H1 (cell line): ENCODE measurements around the gene VPS26A. TPM values are rescaled to one million over a fixed set of nuclear protein-coding genes. Genes with fewer than 3 reads are reported as not detected.

Experiments
- CTCF ChIA-PET: fragments of 300-600 bp; sonication (Branson Sonifier 250); formaldehyde crosslinking; loops from one replicate; lab custom pipeline; 2021; ENCODE audit not compliant: partially characterized antibody; lab: Charles Lee
- POLR2A ChIA-PET: fragments of 300-600 bp; sonication (Branson Sonifier 250); formaldehyde crosslinking; loops from one replicate; lab custom pipeline; 2021; ENCODE audit warnings: inconsistent platforms; ENCODE audit not compliant: partially characterized antibody; lab: Charles Lee
- DNase-seq, 2 experiments: peaks; one replicate each; pipeline versions ENCODE4 v3.0.0 to v3.0.0-alpha.2; 2010 to 2022; ENCODE audit warnings: low spot score in 2 of 2, low read depth in 1 of 2, mixed read lengths in 1 of 2
- FAIRE-seq: peaks from 2 replicates; lab custom pipeline; 2011; peaks lifted over from hg19 to GRCh38; lab: Jason Lieb, UNC
- H2AFZ ChIP-seq: 2 replicates; pipeline ENCODE4 v1.8.1; 2012; ENCODE audit warnings: low read length, inconsistent platforms
- H2AK5ac ChIP-seq: 2 replicates; pipeline ENCODE4 v1.6.1; 2013; ENCODE audit warnings: low read depth, low read length
- H2BK120ac ChIP-seq: replicated peaks from 2 replicates; pipeline ENCODE3; 2013; ENCODE audit warnings: low read depth, low read length, inconsistent platforms
- H2BK12ac ChIP-seq: 2 replicates; pipeline ENCODE4 v1.6.1; 2013; ENCODE audit warnings: low read depth, low read length
- H2BK15ac ChIP-seq: 2 replicates; pipeline ENCODE4 v1.6.1; 2013; ENCODE audit warnings: low read length
- H2BK20ac ChIP-seq: 2 replicates; pipeline ENCODE4 v1.6.1; 2013; ENCODE audit warnings: low read length
- H2BK5ac ChIP-seq: 2 replicates; pipeline ENCODE4 v1.6.1; 2013; ENCODE audit warnings: low read depth, low read length
- H3K14ac ChIP-seq: 2 replicates; pipeline ENCODE4 v1.6.1; 2013; ENCODE audit warnings: inconsistent platforms; ENCODE audit not compliant: insufficient read length
- H3K18ac ChIP-seq: 2 replicates; pipeline ENCODE4 v1.6.1; 2013; ENCODE audit warnings: low read length; ENCODE audit errors: extremely low read depth
- H3K23ac ChIP-seq: 2 replicates; pipeline ENCODE4 v1.6.1; 2013; ENCODE audit warnings: inconsistent platforms; ENCODE audit not compliant: insufficient read length
- H3K23me2 ChIP-seq: 2 replicates; pipeline ENCODE4 v1.6.1; 2013; ENCODE audit warnings: low read depth, low read length
- H3K27ac ChIP-seq: 2 replicates; pipeline ENCODE4 v1.6.1; 2011; ENCODE audit warnings: low read depth, low read length, inconsistent platforms
- H3K27me3 ChIP-seq, 4 experiments: replicated peaks in 1 of 4; 1 replicate in 1 of 4; 2 replicates in 3 of 4; pipeline versions ENCODE4 v1.6.1 to v1.8.1; 2011 to 2013; ENCODE audit warnings: low read length in 3 of 4, mild to moderate bottlenecking in 3 of 4, inconsistent platforms in 2 of 4, mixed read lengths in 2 of 4, moderate library complexity in 1 of 4; ENCODE audit not compliant: control insufficient read depth in 3 of 4, insufficient read depth in 3 of 4; ENCODE audit errors: extremely low read depth in 1 of 4
- H3K36me3 ChIP-seq, 4 experiments: 2 replicates each; pipeline versions ENCODE4 v1.6.1 to v1.8.1; 2011 to 2013; ENCODE audit warnings: mild to moderate bottlenecking in 4 of 4, low read length in 3 of 4, moderate library complexity in 2 of 4, control low read depth in 1 of 4, inconsistent platforms in 1 of 4; ENCODE audit not compliant: insufficient read depth in 4 of 4, control insufficient read depth in 2 of 4
- H3K4ac ChIP-seq: replicated peaks from 2 replicates; pipeline ENCODE3; 2013; ENCODE audit warnings: low read length, low read depth, mixed read lengths, inconsistent platforms; ENCODE audit not compliant: insufficient read length
- H3K4me1 ChIP-seq, 4 experiments: replicated peaks in 1 of 4; 1 replicate in 1 of 4; 2 replicates in 3 of 4; pipeline versions ENCODE4 v1.6.1 to v1.8.1; 2011 to 2013; ENCODE audit warnings: low read length in 3 of 4, inconsistent platforms in 2 of 4, mixed read lengths in 1 of 4; ENCODE audit not compliant: insufficient read depth in 4 of 4, control insufficient read depth in 3 of 4
- H3K4me2 ChIP-seq, 2 experiments: 2 replicates each; pipeline versions ENCODE4 v1.6.1 to v1.8.1; 2011 to 2013; ENCODE audit warnings: low read depth in 2 of 2, low read length in 2 of 2, control low read depth in 1 of 2, inconsistent platforms in 1 of 2, mild to moderate bottlenecking in 1 of 2; ENCODE audit not compliant: insufficient read depth in 1 of 2
- H3K4me3 ChIP-seq, 4 experiments: fragments of 200-600, 300-600 bp in 1 of 4; sonication (generic), shearing (Covaris generic), sonication (Bioruptor Twin) in 1 of 4; 2 replicates each; pipeline versions ENCODE4 v1.5.1 to v1.8.1; 2011 to 2016; ENCODE audit warnings: low read length in 4 of 4, low read depth in 3 of 4, control low read depth in 2 of 4, inconsistent platforms in 2 of 4, mild to moderate bottlenecking in 2 of 4, mixed read lengths in 1 of 4, moderate library complexity in 1 of 4; ENCODE audit not compliant: insufficient read depth in 2 of 4; ENCODE audit errors: extremely low read depth in 1 of 4
- H3K56ac ChIP-seq: replicated peaks from 2 replicates; pipeline ENCODE3; 2013; ENCODE audit warnings: low read depth, mild to moderate bottlenecking, mixed read lengths, low read length, inconsistent platforms; ENCODE audit not compliant: insufficient read length
- H3K79me1 ChIP-seq: 2 replicates; pipeline ENCODE4 v1.6.1; 2013; ENCODE audit warnings: low read depth, low read length, control low read depth
- H3K79me2 ChIP-seq, 2 experiments: 2 replicates each; pipeline versions ENCODE4 v1.6.1 to v1.8.1; 2012 to 2013; ENCODE audit warnings: low read length in 2 of 2, mild to moderate bottlenecking in 2 of 2, inconsistent platforms in 1 of 2; ENCODE audit not compliant: insufficient read depth in 2 of 2, control insufficient read depth in 1 of 2
- H3K9ac ChIP-seq, 4 experiments: replicated peaks in 1 of 4; 1 replicate in 1 of 4; 2 replicates in 3 of 4; pipeline versions ENCODE4 v1.6.1 to v1.8.1; 2011 to 2013; ENCODE audit warnings: low read depth in 3 of 4, low read length in 3 of 4, control low read depth in 2 of 4, mild to moderate bottlenecking in 2 of 4, moderate library complexity in 2 of 4, inconsistent platforms in 1 of 4; ENCODE audit errors: extremely low read depth in 1 of 4
- H3K9me3 ChIP-seq, 2 experiments: 2 replicates each; pipeline versions ENCODE4 v1.6.1 to v1.8.1; 2012 to 2013; ENCODE audit warnings: mild to moderate bottlenecking in 2 of 2, moderate library complexity in 2 of 2, control low read depth in 1 of 2, inconsistent platforms in 1 of 2, low read depth in 1 of 2, low read length in 1 of 2, mixed read lengths in 1 of 2; ENCODE audit not compliant: insufficient read depth in 2 of 2
- H4K20me1 ChIP-seq, 2 experiments: replicated peaks in 1 of 2; 2 replicates each; pipeline versions ENCODE3 to v1.8.1; 2011 to 2013; ENCODE audit warnings: inconsistent platforms in 2 of 2, low read length in 2 of 2, mild to moderate bottlenecking in 1 of 2; ENCODE audit not compliant: insufficient read depth in 2 of 2, control insufficient read depth in 1 of 2
- H4K5ac ChIP-seq: 2 replicates; pipeline ENCODE4 v1.6.1; 2013; ENCODE audit warnings: low read length, low read depth, mixed read lengths, inconsistent platforms; ENCODE audit not compliant: insufficient read length
- H4K8ac ChIP-seq: 2 replicates; pipeline ENCODE4 v1.8.0; 2013; ENCODE audit warnings: mild to moderate bottlenecking, moderate library complexity, low read length, inconsistent platforms; ENCODE audit not compliant: insufficient read depth; ENCODE audit errors: extremely low read depth
- H4K91ac ChIP-seq: replicated peaks from 2 replicates; pipeline ENCODE3; 2013; ENCODE audit warnings: low read length, mixed read lengths, inconsistent platforms; ENCODE audit not compliant: insufficient read length
- BACH1 ChIP-seq: IDR thresholded peaks from 2 replicates; pipeline ENCODE4 v1.6.1; 2012; ENCODE audit warnings: low read length, improper control_type of control experiment
- WGBS, 2 experiments: shearing (Covaris generic) in 1 of 2; methylation state at CpG; one replicate each; pipeline versions ENCODE4 v1.1.6 to v1.1.7; 2013 to 2015; ENCODE audit warnings: low lambda C conversion rate in 2 of 2, mixed read lengths in 2 of 2, inconsistent platforms in 1 of 2, low coverage in 1 of 2, missing lambda C conversion rate in 1 of 2; ENCODE audit not compliant: insufficient replicate concordance in 2 of 2, insufficient coverage in 1 of 2, insufficient read length in 1 of 2; ENCODE audit errors: extremely low coverage in 1 of 2, missing lambda C conversion rate in 1 of 2; 5-methylcytosine and 5-hydroxymethylcytosine counted together
- polyA plus RNA-seq, 7 experiments: library from polyadenylated mRNA; depleted of rRNA in 3 of 7; stranded (reverse) in 5 of 7; unstranded in 2 of 7; fragments of >200 nt in 5 of 7; fragments of 200-250 nt in 2 of 7; gene quantifications; 1 replicate in 5 of 7; 2 replicates in 1 of 7; 4 replicates in 1 of 7; pipeline versions ENCODE4 v1.2.1 to v1.2.3, GENCODE V29; 2011 to 2013; ENCODE audit warnings: missing spikeins in 2 of 7, mixed read lengths in 2 of 7
- total RNA-seq: library from RNA; stranded (reverse); fragmentation: NEBNext Ultra II Directional; extraction: Animal tissue kit (Norgen Biotek cat#: 25700); gene quantifications from 2 replicates; pipeline ENCODE4 v1.2.1, GENCODE V29; 2021

VPS26A gene
- total and polyA plus RNA-seq, 2 of the 8 experiments (the other 6 are each of a cell fraction or from before 2014, with no cell fraction given) = 10.7 to 44.8 TPM

DNA sequence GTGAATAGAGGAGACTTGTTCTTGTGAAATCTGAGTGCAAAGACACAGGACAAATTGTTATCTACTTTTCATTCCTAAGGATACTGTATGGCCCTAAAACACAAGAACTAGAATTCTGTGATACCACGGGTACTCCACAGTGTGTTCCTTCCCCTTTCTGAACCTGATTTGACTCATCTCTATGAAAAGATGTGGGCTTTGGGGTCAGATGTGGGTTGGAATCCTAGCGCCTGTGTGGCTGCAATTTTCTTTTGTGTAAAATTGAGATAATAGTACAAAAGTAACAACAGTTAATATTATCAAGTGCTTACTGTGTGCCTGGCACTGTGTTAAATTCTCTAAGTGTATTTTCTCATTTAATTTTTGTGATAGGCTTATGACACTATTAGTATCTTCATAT, 27.9 kb upstream of the VPS26A start:
- no peak for FAIRE-seq
- no peak overlapping the region for H2BK20ac ChIP-seq
- POLR2A ChIA-PET = interaction anchor here (1.1 kb wide), 2 partner anchors 91 to 109 kb away, joined by 4 to 6 read pairs; no protein-coding TSS in a partner anchor
- no peak overlapping the region for H3K4me2 ChIP-seq
- H3K56ac ChIP-seq = no peak overlapping the region
- H2AFZ ChIP-seq = no peak overlapping the region
- no peaks in the 10 kb centered on the region for H3K23me2 ChIP-seq
- H3K14ac ChIP-seq = no peak overlapping the region
- H4K8ac ChIP-seq = no peak overlapping the region
- no peak overlapping the region for H2BK12ac ChIP-seq
- no peaks in the 10 kb centered on the region for H3K9me3 ChIP-seq
- no peak overlapping the region for H2AK5ac ChIP-seq
- H3K27me3 ChIP-seq = no peaks in the 10 kb centered on the region
- no peak overlapping the region for H3K27ac ChIP-seq
- no peak overlapping the region for H4K91ac ChIP-seq
- no peak overlapping the region for H2BK5ac ChIP-seq
- peaks cover 0 to 2% (median 0%) of the 10 kb centered on the region in 4 experiments; a peak in 1 of 7 replicates for H3K4me1 ChIP-seq
- H3K23ac ChIP-seq = no peak overlapping the region
- no peak for DNase-seq
- CTCF ChIA-PET = interaction anchor here (0.9 to 5.6 kb wide), 5 partner anchors 11 to 90 kb away, joined by 3 to 47 read pairs (median 7); no protein-coding TSS in a partner anchor
- no peak overlapping the region for H3K18ac ChIP-seq
- H3K79me1 ChIP-seq = no peaks in the 10 kb centered on the region
- H3K36me3 ChIP-seq = no peaks in the 10 kb centered on the region
- no peak overlapping the region for H2BK15ac ChIP-seq
- no peak overlapping the region for H3K4ac ChIP-seq
- no peak overlapping the region for H4K5ac ChIP-seq
- no peak overlapping the region for H3K4me3 ChIP-seq
- H3K79me2 ChIP-seq = no peaks in the 10 kb centered on the region
- H2BK120ac ChIP-seq = no peak overlapping the region
- no peaks in the 10 kb centered on the region for H4K20me1 ChIP-seq
- 85% methylated on average over 2 of the region's 2 CpGs; no CpG with 5 or more reads in 1 of the 2 experiments for WGBS, 2 experiments
- H3K9ac ChIP-seq = no peak overlapping the region
- no peak for TF ChIP-seq BACH1
